Right cardiac atrium (tissue), 5 donors: ENCODE data around the gene TRAF6. TPM values are rescaled to one million over a fixed set of nuclear protein-coding genes. Genes with fewer than 3 reads are reported as not detected.
"Not testable (repeated sequence)": the region's sequence is repeated elsewhere in the genome, so short reads cannot be mapped to it uniquely, and the experiment has no call there.

Experiments used
- ATAC-seq, 2 donors: fragments of 200-7000 bp; cut with Tn5 transposase; one replicate each; pipeline versions ENCODE4 v1.8.0 to v1.9.1; 2020; ENCODE audit warnings: moderate library complexity in 2 of 2, mild to moderate bottlenecking in 1 of 2
- DNase-seq, 3 donors: peaks; one replicate each; pipeline ENCODE4 v3.0.0-alpha.2; 2020
- H3K27ac ChIP-seq: one replicate; pipeline ENCODE4 v1.5.1; 2013; ENCODE audit warnings: mild to moderate bottlenecking, low read length, control low read depth, moderate library complexity
- H3K27me3 ChIP-seq: one replicate; pipeline ENCODE4 v1.6.1; 2013; ENCODE audit not compliant: control insufficient read depth, insufficient read depth
- H3K4me1 ChIP-seq: one replicate; pipeline ENCODE4 v1.6.1; 2013; ENCODE audit warnings: low read length; ENCODE audit not compliant: control insufficient read depth, insufficient read depth
- H3K4me3 ChIP-seq: one replicate; pipeline ENCODE4 v1.5.1; 2013; ENCODE audit warnings: low read length, control low read depth
- H3K9me3 ChIP-seq: one replicate; pipeline ENCODE4 v1.6.1; 2013; ENCODE audit warnings: low read length; ENCODE audit not compliant: control insufficient read depth
- WGBS: extraction: QIAGEN DNeasy Blood & Tissue Kit; methylation state at CpG from one replicate; pipeline ENCODE4 v1.1.7; 2013; 5-methylcytosine and 5-hydroxymethylcytosine counted together
- intact Hi-C, 4 donors: fragments of 100-400 bp; cut with DNase I; formaldehyde crosslinking; loops; one replicate each; pipeline versions ENCODE4 v1.11.0 to v1.14.0; 2022 to 2023
- polyA plus RNA-seq: library from polyadenylated mRNA; stranded (reverse); fragments of 200-250 nt; gene quantifications from one replicate; pipeline ENCODE4 v1.2.3, GENCODE V29; 2013
- total RNA-seq, 4 donors: library from RNA; stranded (reverse); fragmentation: NEBNext Ultra II Directional; extraction: Animal tissue kit (Norgen Biotek cat#: 25700); gene quantifications; one replicate each; pipeline ENCODE4 v1.2.1, GENCODE V29; 2021
- donor health status: healthy with polysubstance abuse.
- donor health status: DM: no; HTN: yes; CAD: no.
- donor health status: DM: no; HTN: no; CAD: no.
- donor health status: DM: no; HTN: yes; CAD: no; lungs with severe emphysema.
- donor health status: DM: yes; HTN: yes; CAD: no.

Gene TRAF6
- total and polyA plus RNA-seq, 5 donors = 4.1 to 13.8 (median 11.4) TPM

GRCh38 chr11:36492724-36493304 is 17.3 kb downstream of the TRAF6 start:
- intact Hi-C loops = loop anchor here in 2 of 4 donors (5.0 kb wide), 2 partner anchors 196 to 201 kb away; partner anchors contain the start of gene PRR5L (in 1 of the 2)
- ATAC-seq = peak in 1 of 2 donors; percentile 48

GRCh38 chr11:36490026-36490806 is 19.9 kb downstream of the TRAF6 start:
- Histone ChIP-seq H3K4me1 (peaks cover under 1% of the 10 kb centered on the region), H3K27me3 (no peaks in the 10 kb centered on the region), H3K9me3 (no peaks in the 10 kb centered on the region), H3K4me3 (no peak overlapping the region), H3K27ac (no peak overlapping the region)
- no peak for ATAC-seq
- no peak for DNase-seq
- intact Hi-C loops = loop anchor here in 2 of 4 donors (5.0 kb wide), 2 partner anchors 193 to 198 kb away; partner anchors contain the start of gene PRR5L (in 1 of the 2)
- WGBS = 86% methylated on average over 16 of the region's 16 CpGs

More at GRCh38 chr11:36492724-36493304, 17.3 kb downstream of the TRAF6 start:
- Histone ChIP-seq H3K4me1 (no peaks in the 10 kb centered on the region), H3K27ac (no peak overlapping the region), H3K27me3 (no peaks in the 10 kb centered on the region), H3K4me3 (no peak overlapping the region), H3K9me3 (no peaks in the 10 kb centered on the region)
- no peak for DNase-seq

- Histone ChIP-seq H3K9me3 (no peaks in the 10 kb centered on the region), H3K27ac (peak overlapping the region; percentile 68), H3K4me3 (no peak overlapping the region), H3K27me3 (no peaks in the 10 kb centered on the region), H3K4me1 (peaks cover 2% of the 10 kb centered on the region)
- ATAC-seq (no peak), DNase-seq (no peak)
- WGBS = 56% methylated on average over 5 of the region's 5 CpGs
- intact Hi-C loops = loop anchor here in 1 of 4 donors (10.0 kb wide), 1 partner anchor 193 kb away; the partner anchor contains the start of gene PRR5L
These were observed 22.0 kb downstream of the TRAF6 start for GRCh38 chr11:36488096-36488495.

- WGBS = 57% methylated on average over 4 of the region's 4 CpGs
- Histone ChIP-seq H3K4me3 (no peak overlapping the region), H3K27ac (no peak overlapping the region), H3K4me1 (peaks cover 2% of the 10 kb centered on the region), H3K9me3 (no peaks in the 10 kb centered on the region), H3K27me3 (no peaks in the 10 kb centered on the region)
- intact Hi-C loops = loop anchor here in 1 of 4 donors (10.0 kb wide), 1 partner anchor 193 kb away; the partner anchor contains the start of gene PRR5L
- ATAC-seq = no peak
- no peak for DNase-seq
These were observed 22.5 kb downstream of the TRAF6 start for GRCh38 chr11:36487619-36488018.

GRCh38 chr11:36485298-36486002 is 24.6 kb downstream of the TRAF6 start:
- DNase-seq (no peak), ATAC-seq (no peak)
- Histone ChIP-seq H3K4me3 (no peak overlapping the region), H3K27me3 (no peaks in the 10 kb centered on the region), H3K27ac (no peak overlapping the region), H3K9me3 (no peaks in the 10 kb centered on the region), H3K4me1 (peaks cover 2% of the 10 kb centered on the region)
- 69% methylated on average over 6 of the region's 6 CpGs for WGBS
- intact Hi-C loops = loop anchor here in 1 of 4 donors (10.0 kb wide), 1 partner anchor 191 kb away; the partner anchor contains the start of gene PRR5L

- H3K27me3 ChIP-seq, H3K27ac ChIP-seq, H3K4me3 ChIP-seq, H3K4me1 ChIP-seq, H3K9me3 ChIP-seq, ATAC-seq, DNase-seq: not testable (repeated sequence)
- intact Hi-C loops = loop anchor here in 1 of 4 donors (10.0 kb wide), 1 partner anchor 188 kb away; the partner anchor contains the start of gene PRR5L
- WGBS = 93% methylated on average over 3 of the region's 4 CpGs
These were observed 27.0 kb downstream of the TRAF6 start for GRCh38 chr11:36483042-36483441.

GRCh38 chr11:36480833-36481232 is 29.2 kb downstream of the TRAF6 start:
- ATAC-seq (no peak), DNase-seq (no peak)
- no peak overlapping the region for H3K4me3 ChIP-seq
- H3K27me3 ChIP-seq = no peaks in the 10 kb centered on the region
- peaks cover 2% of the 10 kb centered on the region for H3K4me1 ChIP-seq
- intact Hi-C loops = loop anchor here in 1 of 4 donors (10.0 kb wide), 1 partner anchor 186 kb away; the partner anchor contains the start of gene PRR5L
- H3K9me3 ChIP-seq = no peaks in the 10 kb centered on the region
- H3K27ac ChIP-seq = no peak overlapping the region

GRCh38 chr11:36478700-36479329 is 31.3 kb downstream of the TRAF6 start:
- no peak for DNase-seq
- 28% methylated on average over 2 of the region's 2 CpGs for WGBS
- H3K4me1 ChIP-seq = no peaks in the 10 kb centered on the region
- H3K9me3 ChIP-seq = no peaks in the 10 kb centered on the region
- ATAC-seq = peak; percentile 55 to 61
- no peak overlapping the region for H3K27ac ChIP-seq
- intact Hi-C loops = loop anchor here in 2 of 4 donors (5.0 kb wide), 1 partner anchor 187 kb away; no protein-coding TSS in a partner anchor
- no peaks in the 10 kb centered on the region for H3K27me3 ChIP-seq
- no peak overlapping the region for H3K4me3 ChIP-seq

- Histone ChIP-seq H3K27me3 (no peaks in the 10 kb centered on the region), H3K9me3 (no peaks in the 10 kb centered on the region), H3K27ac (no peak overlapping the region), H3K4me1 (no peaks in the 10 kb centered on the region), H3K4me3 (no peak overlapping the region)
- no peak for ATAC-seq
- no peak for DNase-seq
- intact Hi-C loops = loop anchor here in 2 of 4 donors (5.0 kb wide), 1 partner anchor 183 kb away; no protein-coding TSS in a partner anchor
- WGBS = 52% methylated on average over 1 of the region's 1 CpG
These were observed 34.9 kb downstream of the TRAF6 start for GRCh38 chr11:36475192-36475591.

- Histone ChIP-seq H3K9me3 (no peaks in the 10 kb centered on the region), H3K27ac (no peak overlapping the region), H3K27me3 (no peaks in the 10 kb centered on the region), H3K4me1 (no peaks in the 10 kb centered on the region), H3K4me3 (no peak overlapping the region)
- 80% methylated on average over 1 of the region's 1 CpG for WGBS
- ATAC-seq (no peak), DNase-seq (no peak)
- intact Hi-C loops = no loop called here
These were observed 38.5 kb downstream of the TRAF6 start for GRCh38 chr11:36471577-36471976.
